ENCODE results near the gene NDUFS7.
A peak's percentile ranks its signal among the peaks of the same experiment; 100 is the strongest.
"Not testable (repeated sequence)": the region's sequence is repeated elsewhere in the genome, so short reads cannot be mapped to it uniquely, and the experiment has no call there.

Gene NDUFS7

DNA sequence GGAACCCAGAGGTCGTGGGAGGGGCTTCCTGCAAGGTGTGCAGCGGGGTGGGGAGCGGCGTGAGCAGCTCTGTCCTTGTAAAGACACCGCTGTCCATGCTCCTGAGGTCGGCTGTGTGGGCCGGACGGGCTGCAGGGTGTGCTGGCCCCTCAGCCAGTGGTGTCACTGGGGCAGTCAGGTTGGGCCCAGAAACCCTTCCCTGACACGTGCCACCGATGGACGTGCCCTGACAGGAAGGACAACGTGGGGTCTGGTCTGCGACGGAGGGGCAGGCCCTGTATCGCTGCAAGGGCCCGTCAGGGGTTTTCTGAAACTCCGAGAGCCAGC is 50.3 kb downstream of the NDUFS7 start:
- H3K36me3 Mint-ChIP-seq, result no peaks in the 10 kb centered on the region
- H3K9me3 Mint-ChIP-seq (ENCODE audit: low read depth), result no peaks in the 10 kb centered on the region
- peaks cover 6% of the 10 kb centered on the region for H3K4me1 Mint-ChIP-seq (ENCODE audit: low read depth)
- no peak overlapping the region for H3K27ac Mint-ChIP-seq
- H3K4me3 Mint-ChIP-seq, result no peak overlapping the region
- no peaks in the 10 kb centered on the region for H3K27me3 Mint-ChIP-seq

DNA sequence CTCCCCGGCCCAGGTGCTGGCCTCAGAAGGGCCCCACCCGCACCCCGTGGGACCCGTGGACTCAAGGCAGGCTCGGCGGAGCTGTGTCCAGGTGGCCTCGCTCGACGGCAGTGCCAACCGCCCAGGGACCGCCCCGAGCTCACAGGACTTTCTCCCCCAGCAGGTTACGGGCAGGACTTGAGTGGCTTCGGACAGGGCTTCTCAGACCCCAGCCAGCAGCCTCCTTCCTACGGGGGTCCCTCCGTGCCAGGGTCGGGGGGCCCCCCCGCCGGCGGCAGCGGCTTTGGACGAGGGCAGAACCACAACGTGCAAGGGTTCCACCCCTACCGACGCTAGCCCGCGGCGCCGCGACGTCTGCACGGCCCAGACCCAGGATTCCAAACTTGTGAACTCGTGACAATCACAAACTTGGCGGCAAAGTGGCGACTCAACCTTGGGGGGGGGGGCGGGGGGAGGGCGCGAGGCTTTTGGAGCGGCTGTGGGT is 50.9 kb downstream of the NDUFS7 start:
- Mint-ChIP-seq H3K4me1 (ENCODE audit: low read depth) (peaks cover 6% of the 10 kb centered on the region), H3K9me3 (ENCODE audit: low read depth) (no peaks in the 10 kb centered on the region), H3K27ac (no peak overlapping the region), H3K36me3 (no peaks in the 10 kb centered on the region), H3K4me3 (no peak overlapping the region), H3K27me3 (no peaks in the 10 kb centered on the region)

DNA sequence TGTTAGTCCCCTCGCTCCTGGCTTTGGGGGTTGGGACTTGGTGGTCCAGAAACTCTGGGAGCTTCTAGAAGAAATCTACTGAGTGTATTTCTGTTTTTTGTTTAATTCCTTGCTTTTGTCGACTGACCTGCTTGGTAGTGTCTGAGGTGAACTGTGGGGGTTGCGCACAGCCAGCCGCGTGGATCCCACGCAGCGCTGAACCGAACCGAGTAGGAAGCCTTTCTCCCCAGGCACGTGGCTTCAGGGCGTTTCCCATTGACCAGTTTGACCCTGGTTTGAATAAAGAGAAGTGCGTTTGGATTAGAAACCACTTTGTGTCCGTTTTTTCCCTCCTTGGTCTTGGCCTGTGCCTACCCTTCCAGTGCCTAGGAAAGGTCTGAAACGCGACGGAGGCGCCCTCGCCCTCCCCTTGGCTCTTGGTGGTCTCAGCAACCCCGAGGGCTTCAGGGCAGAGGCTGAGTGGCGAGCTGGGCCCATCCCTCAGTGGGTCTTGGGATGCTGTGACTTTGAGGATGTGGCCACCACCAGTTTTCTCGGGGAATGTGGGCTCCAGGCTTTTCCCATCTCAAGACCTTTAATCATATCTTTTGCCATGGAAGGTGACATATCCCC is 51.8 kb downstream of the NDUFS7 start:
- no peaks in the 10 kb centered on the region for H3K36me3 Mint-ChIP-seq

DNA sequence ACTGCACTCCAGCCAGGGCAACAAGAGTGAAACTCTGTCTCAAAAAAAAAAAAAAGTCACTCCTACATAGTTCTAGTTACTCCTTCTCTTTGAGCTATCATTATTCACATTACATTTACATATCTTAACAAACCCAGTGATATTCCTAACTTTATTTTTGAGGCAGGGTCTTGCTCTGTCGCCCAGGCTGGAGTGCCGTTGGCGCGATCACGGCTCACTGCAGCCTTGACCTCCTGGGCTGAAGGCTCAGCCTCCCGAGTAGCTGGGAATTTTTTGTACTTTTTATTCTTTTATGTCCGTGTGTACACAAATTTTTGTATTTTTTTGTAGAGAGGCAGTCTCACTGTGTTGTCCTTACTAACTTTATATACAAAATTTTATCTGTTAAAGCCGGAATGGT is 53.9 kb downstream of the NDUFS7 start:
- Mint-ChIP-seq H3K27me3 (no peaks in the 10 kb centered on the region), H3K4me3 (peak overlapping the region; percentile 95), H3K36me3 (no peaks in the 10 kb centered on the region), H3K27ac (no peak overlapping the region), H3K9me3 (ENCODE audit: low read depth) (no peaks in the 10 kb centered on the region), H3K4me1 (ENCODE audit: low read depth) (peaks cover 21% of the 10 kb centered on the region)

More for the DNA sequence above, 51.8 kb downstream of the NDUFS7 start:
- H3K27ac Mint-ChIP-seq, result no peak overlapping the region
- peaks cover 10% of the 10 kb centered on the region for H3K4me1 Mint-ChIP-seq (ENCODE audit: low read depth)
- H3K4me3 Mint-ChIP-seq, result no peak overlapping the region
- no peaks in the 10 kb centered on the region for H3K27me3 Mint-ChIP-seq
- no peaks in the 10 kb centered on the region for H3K9me3 Mint-ChIP-seq (ENCODE audit: low read depth)

DNA sequence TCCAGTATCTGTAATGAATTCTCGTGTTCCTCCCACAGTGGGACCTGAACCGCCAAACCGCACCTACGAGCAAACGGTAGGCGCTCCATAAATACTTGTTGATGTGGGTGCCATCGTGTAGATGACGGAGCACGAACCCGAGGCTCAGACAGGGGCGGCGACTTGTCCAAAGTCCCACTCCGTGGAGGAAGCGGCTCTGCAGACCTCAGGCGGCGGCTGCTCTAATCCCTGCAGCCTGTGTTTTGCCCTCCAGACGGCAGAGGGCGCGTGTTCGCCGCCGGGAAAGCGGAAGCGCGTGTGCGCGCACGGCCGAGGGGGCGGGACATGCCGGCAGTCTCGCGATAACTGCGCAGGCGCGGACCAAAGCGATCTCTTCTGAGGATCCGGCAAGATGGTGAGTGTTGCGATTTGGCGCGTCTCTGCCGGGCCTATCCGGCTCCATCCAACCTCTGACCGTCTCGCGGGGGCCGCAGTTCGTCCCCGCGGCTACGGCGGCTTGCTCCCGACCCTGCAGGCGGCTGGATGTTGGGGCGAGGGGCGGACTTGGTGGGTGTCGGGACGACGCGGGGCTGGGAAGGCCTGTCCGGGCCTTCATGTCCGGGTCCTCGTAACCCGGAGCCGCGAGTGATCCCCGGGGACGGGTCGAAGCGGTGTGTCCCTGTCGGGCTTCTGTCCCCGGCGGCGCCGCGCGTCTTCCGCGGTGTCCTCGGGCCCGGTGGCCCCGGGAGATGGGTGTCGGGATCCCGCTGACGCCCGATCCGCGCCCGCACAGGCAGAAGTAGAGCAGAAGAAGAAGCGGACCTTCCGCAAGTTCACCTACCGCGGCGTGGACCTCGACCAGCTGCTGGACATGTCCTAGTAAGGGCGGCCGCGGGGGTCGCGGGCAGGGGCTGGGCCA is 54.6 kb downstream of the NDUFS7 start, which contains the start of gene RPS15:
Gene RPS15 (plus strand): TSS at position 362 of the 898 bp plus-strand sequence. CDS start 30 bp downstream, at position 392.
- no peaks in the 10 kb centered on the region for H3K36me3 Mint-ChIP-seq
- H3K4me3 Mint-ChIP-seq, result peak within 1 kb of the TSS; percentile 95
- H3K4me1 Mint-ChIP-seq (ENCODE audit: low read depth), result peaks cover 23% of the 10 kb centered on the region
- no peaks in the 10 kb centered on the region for H3K9me3 Mint-ChIP-seq (ENCODE audit: low read depth)
- peak within 1 kb of the TSS; percentile 99 for H3K27ac Mint-ChIP-seq
- H3K27me3 Mint-ChIP-seq, result no peaks in the 10 kb centered on the region

DNA sequence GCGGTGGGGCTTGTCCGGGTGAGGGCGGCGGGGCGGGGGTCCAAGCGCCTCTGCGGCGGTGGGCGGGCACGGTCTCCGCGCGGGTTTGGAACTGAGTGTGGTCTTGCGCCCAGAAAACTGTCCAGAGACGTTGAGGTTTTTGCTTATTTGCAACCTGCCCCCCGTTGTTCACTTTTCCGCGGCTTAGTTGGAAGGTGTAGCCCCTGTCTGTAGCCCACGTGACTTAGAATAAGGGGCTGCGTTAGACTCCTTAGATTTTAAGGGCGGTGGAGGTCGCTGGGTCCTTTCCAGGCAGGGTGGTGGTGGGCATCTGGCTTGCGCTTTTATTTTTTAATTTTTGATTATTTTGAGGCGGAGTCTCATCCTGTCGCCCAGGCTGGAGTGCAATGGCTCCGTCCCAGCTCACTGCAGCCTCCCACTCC is 55.2 kb downstream of the NDUFS7 start:
- H3K27ac Mint-ChIP-seq, result peak overlapping the region; percentile 88
- peaks cover 23% of the 10 kb centered on the region for H3K4me1 Mint-ChIP-seq (ENCODE audit: low read depth)
- H3K9me3 Mint-ChIP-seq (ENCODE audit: low read depth), result no peaks in the 10 kb centered on the region
- H3K36me3 Mint-ChIP-seq, result no peaks in the 10 kb centered on the region
- H3K27me3 Mint-ChIP-seq, result no peaks in the 10 kb centered on the region
- peak overlapping the region; percentile 95 for H3K4me3 Mint-ChIP-seq

DNA sequence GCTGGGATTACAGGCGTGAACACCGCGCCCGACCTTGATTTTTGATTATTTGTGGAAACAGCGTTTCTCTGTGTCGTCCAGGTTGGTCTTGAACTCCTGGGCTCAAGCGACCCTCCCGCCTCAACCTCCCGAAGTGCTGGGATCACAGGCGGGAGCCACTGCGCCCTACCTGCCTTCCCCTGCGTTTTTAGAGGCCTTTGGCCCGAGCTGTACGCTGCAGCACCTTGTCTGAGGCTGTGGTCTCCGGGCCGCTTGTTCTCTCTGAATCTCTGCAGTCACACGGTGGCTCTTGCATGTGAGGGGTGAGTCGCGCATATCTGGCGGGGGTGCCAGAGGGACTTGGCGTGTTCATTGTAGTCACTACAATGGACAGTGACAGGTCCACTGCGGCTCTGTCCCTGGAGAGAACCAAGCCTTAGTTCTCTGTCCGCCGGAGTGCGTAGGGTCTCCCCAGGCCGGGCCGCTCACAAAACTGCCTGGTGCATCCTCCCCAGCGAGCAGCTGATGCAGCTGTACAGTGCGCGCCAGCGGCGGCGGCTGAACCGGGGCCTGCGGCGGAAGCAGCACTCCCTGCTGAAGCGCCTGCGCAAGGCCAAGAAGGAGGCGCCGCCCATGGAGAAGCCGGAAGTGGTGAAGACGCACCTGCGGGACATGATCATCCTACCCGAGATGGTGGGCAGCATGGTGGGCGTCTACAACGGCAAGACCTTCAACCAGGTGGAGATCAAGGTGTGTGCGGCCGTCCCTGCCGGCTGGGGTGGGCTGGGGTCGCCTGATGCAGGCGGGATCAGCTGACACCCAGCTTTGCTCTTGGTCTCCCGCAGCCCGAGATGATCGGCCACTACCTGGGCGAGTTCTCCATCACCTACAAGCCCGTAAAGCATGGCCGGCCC is 56.1 kb downstream of the NDUFS7 start:
- Mint-ChIP-seq H3K4me1 (ENCODE audit: low read depth) (peaks cover 27% of the 10 kb centered on the region), H3K27ac (peak overlapping the region; percentile 88), H3K4me3 (peak overlapping the region; percentile 95)
- not testable (repeated sequence) for H3K9me3 Mint-ChIP-seq (ENCODE audit: low read depth); H3K27me3 Mint-ChIP-seq; H3K36me3 Mint-ChIP-seq

DNA sequence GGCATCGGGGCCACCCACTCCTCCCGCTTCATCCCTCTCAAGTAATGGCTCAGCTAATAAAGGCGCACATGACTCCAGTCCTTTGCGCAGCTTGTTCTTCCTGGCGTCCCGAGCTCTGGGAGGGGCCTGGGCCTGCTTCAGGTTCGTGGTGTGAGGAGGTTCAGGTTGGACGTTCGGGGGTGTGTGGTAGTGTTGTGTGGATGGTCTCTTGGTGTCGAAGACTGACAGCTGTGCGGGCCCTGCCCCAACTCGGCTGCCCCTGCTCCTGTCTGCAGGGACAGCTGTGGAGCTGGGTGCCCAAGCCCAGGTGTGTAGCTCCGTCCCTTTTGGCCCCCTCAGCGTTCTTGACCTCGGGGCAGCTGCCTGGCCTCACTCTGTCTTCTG is 56.7 kb downstream of the NDUFS7 start:
- no peaks in the 10 kb centered on the region for H3K27me3 Mint-ChIP-seq
- H3K9me3 Mint-ChIP-seq (ENCODE audit: low read depth), result no peaks in the 10 kb centered on the region
- peak overlapping the region; percentile 95 for H3K4me3 Mint-ChIP-seq
- H3K27ac Mint-ChIP-seq, result peak overlapping the region; percentile 80
- peaks cover 28% of the 10 kb centered on the region for H3K4me1 Mint-ChIP-seq (ENCODE audit: low read depth)
- H3K36me3 Mint-ChIP-seq, result no peaks in the 10 kb centered on the region

DNA sequence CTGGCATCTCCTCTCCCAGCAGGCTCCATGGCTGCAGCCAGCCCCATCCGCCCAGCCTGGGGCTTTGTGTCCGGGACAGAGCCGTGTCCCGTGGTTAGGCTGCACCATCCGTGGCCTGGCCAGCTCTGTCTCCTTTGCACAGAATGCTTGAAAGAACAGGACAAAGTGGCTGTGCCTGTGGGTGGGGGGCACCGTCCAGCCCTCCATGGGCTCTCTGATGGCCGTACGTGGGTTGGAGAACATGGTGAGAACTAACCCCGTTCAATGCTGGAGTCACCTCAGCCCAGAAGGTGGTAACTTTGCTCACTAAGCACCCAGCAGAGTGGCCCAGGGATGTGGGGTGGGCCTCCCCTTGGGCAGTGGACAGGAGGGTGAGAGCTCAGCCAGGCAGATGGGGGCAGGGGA is 57.3 kb downstream of the NDUFS7 start:
- Mint-ChIP-seq H3K4me1 (ENCODE audit: low read depth) (peaks cover 30% of the 10 kb centered on the region), H3K4me3 (peak overlapping the region; percentile 95), H3K27ac (peak overlapping the region; percentile 80), H3K27me3 (no peaks in the 10 kb centered on the region), H3K36me3 (no peaks in the 10 kb centered on the region), H3K9me3 (ENCODE audit: low read depth) (no peaks in the 10 kb centered on the region)

DNA sequence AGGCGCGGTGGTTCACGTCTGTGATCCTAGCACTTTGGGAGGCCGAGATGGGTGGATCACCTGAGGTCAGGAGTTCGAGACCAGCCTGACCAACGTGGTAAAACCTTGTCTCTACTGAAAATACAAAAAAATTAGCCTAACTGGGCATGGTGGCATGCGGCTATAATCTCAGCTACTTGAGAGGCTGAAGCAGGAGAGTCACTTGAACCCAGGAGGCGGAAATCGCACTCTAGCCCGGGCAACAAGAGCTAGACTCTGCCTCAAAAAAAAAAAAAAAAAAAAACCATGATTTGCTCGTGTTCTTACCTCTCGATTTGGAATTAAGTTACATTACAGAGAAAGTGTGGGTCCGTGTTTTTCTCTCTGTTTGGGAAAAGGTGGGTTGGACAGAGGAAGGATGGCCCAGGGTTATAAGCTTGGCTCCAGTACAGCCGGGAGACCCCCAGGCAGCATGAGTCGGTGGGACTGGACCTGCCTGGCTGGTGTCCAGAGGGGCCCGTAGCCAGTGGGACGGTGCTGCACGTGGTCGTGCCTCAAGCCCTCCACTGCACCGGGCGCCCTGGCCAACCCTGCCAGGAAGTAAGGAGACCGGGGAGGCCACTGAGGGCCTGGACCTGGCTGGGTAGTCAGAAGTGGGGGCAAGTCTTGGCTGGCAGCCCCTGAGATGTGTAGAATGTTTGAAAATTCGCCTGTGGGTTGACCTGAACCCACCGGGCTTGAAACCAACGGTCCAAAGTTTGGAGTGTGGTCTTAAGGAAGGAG is 58.2 kb downstream of the NDUFS7 start:
- Mint-ChIP-seq H3K27me3 (no peaks in the 10 kb centered on the region), H3K9me3 (ENCODE audit: low read depth) (no peaks in the 10 kb centered on the region), H3K27ac (peak overlapping the region; percentile 46), H3K4me3 (peak overlapping the region; percentile 95), H3K36me3 (no peaks in the 10 kb centered on the region), H3K4me1 (ENCODE audit: low read depth) (peaks cover 30% of the 10 kb centered on the region)

Data from activated naive CD8-positive, alpha-beta T cell (primary cell).